Posterior cingulate gyrus (tissue), 11 donors: Measurements from ENCODE around the gene TBC1D5.
"Not testable (repeated sequence)": the region's sequence is repeated elsewhere in the genome, so short reads cannot be mapped to it uniquely, and the experiment has no call there.

Experiments used
- DNase-seq, 10 donors: peaks; one replicate each; pipeline versions ENCODE4 v3.0.0 to v3.0.0-alpha.2; 2020 to 2021; ENCODE audit warnings: mixed read lengths in 3 of 10
- intact Hi-C: fragments of 100-400 bp; cut with DNase I; formaldehyde crosslinking; loops from one replicate; pipeline ENCODE4 v1.15.1; 2023

TBC1D5 gene

DNA sequence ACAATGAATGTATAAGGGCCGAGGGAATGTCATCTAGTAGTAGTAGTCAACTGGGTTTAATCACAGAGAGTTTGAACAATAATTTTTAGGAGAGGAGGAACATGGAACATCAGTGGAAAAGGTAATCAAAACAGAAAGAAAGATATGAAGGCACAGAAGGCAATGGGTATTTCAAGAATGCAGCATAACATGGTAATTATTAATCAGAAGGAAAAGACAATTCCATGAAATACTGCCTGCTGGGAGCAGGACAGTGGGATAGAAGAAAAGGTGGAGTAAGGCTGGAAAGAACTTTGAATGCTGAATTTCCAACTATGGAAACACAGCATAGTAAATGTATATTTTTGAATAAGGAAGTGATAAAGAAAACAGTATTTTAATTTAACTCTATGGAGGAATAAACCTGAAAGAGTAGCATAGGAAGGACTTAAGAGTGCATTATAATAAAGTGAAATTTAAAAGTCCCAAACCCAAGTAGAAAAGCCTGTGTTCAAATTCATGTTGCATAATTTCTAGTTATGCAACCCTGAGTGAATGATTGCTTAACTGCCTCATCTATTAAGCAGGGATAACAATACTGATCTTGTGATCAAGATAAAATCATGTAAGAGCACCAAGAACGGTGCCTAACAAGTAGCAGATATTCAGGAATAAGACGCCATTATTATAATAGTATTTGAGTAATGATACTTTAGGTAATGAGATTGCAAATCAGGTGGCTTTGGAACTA, 357.7 kb downstream of the TBC1D5 start:
- intact Hi-C loops: no loop called here
- DNase-seq: no peak

DNA sequence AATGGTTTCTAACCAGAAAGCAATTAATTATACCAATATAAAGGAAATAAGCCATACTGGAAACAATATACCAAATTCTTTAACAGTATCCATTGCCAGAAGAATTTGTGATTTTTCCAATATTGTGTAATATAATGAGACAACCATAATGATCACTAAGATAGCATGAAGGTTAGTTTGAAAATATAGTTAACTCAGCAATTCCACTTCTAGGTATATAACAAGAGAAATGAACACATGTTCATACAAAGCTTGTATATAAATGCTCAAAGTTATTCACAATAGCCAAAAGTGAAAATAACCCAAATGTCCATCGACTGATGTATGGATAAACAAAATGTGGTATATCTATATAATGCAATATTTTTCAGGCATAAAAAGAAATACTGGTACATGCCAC, 369.1 kb downstream of the TBC1D5 start:
- intact Hi-C loops: no loop called here
- no peak for DNase-seq

DNA sequence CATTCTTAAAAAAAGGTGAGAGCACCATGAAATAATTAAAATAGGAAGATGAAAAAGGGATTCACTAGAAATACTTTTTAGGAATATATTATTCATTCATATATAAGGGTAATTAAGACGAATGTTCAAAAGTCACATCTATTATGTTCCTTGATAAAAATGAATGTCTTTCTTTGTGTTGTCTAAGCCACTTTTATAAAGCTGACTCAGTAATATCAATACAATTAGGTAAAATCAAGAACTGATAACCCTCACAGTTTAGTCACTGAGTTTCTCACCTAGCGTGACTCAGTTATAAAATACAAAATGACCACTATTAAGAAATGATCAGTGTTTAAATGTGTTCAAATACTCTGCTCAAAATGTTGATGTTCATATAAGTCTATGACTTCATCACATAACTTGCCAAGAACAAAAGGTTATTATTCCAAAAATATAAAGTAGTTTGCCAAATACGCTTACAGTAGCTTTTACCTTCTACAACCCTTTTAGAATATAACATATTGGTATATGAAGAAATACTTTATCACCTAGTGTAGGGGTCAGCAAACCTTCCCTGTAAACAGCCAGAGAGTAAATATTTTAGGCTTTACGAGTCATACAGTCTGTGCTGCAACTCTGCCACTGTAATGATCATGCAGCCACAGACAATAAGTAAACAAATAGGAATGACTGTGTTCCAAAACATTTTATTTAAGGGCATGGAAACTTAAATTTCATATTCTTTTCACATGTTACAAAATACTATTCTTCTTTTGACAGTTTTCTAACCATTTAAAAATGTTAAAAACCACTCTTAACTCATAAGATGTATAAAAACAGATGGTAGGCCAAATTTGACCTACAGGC, 369.8 kb downstream of the TBC1D5 start:
- no peak for DNase-seq
- intact Hi-C loops: no loop called here

DNA sequence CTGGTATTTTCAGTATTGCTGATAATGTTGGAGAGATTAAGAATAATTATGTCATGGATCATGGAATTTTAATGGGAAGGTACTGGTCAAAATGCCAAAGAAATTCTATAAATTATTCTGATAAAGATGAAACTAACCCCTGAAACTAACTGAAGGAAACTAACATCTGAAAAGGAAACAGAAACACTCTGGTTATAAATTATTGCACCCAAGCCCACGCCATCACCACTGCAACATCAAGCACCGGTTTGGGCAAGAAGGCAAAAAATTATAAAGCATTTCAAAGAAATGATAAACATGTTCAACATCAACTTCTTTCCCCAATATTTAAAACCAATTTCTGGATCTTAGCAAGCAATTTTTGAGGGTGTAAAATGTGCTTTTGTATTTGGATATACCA, 372.5 kb downstream of the TBC1D5 start:
- DNase-seq: no peak
- intact Hi-C loops: no loop called here

DNA sequence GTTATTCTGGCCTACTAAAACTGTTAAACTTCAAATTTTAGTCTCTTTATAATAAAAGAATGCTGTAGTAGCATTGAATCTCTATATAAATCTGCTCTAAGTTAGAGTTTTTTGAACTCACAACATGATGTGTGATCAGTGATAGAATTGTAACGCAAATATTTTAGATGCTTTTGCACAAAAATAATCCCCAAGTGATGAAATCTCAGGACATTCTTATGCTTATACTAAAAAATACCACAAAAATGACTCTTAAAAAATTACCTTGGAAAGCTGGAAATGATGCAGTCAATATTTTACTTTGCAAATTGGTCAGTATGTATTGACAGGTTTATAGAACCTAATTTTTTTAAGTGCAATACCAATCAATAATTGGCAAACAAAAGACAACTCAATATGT, 375.3 kb downstream of the TBC1D5 start:
- no peak for DNase-seq
- intact Hi-C loops: no loop called here

GRCh38 chr3:17360991-17361390, 381.4 kb downstream of the TBC1D5 start:
- DNase-seq: no peak
- intact Hi-C loops: no loop called here

DNA sequence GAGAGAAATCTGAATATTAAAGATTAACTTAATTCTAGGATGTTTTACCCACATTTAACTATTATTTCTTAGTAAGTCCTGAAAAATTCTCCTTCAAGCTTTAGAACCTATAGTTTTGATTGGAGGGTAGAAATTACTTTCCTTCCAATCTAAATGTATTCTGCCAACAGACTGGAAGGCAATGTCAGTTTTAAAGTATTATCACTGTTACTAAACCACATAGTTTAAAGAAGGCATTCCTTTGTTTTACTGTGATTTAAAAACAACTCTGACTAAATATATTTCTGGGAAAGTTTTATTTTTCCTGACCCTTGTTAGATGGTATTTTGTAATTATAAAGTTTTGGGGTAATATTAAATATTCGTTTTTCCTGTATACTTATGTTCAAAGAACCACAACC, 382.5 kb downstream of the TBC1D5 start:
- intact Hi-C loops: no loop called here
- no peak for DNase-seq

GRCh38 chr3:17357035-17357710, 385.3 kb downstream of the TBC1D5 start:
- no peak for DNase-seq
- intact Hi-C loops: no loop called here

- DNase-seq: no peak
- intact Hi-C loops: no loop called here
These were observed 385.8 kb downstream of the TBC1D5 start for GRCh38 chr3:17356585-17356984.

DNA sequence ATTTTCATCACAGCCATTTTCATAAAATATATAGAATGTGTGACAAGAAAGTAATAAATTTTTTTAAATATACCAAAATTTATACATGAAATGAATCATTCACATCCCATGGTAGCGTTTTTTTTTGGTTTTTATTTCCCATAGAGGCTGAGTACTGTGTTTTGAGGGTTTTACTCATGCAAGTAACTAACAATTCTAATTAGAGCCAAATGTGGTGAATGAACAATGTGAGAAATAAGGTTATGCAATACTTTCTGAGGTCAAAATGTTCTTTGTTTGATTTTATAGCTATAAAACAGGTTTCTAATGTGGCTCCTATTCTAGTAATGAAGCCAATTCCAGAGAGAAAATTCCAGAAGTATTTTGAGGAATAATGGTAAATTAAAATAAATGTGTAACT, 386.8 kb downstream of the TBC1D5 start:
- DNase-seq: no peak
- intact Hi-C loops: no loop called here

- intact Hi-C loops: no loop called here
- no peak for DNase-seq
These were observed 388.1 kb downstream of the TBC1D5 start for GRCh38 chr3:17354341-17354740.

GRCh38 chr3:17352620-17353019, 389.8 kb downstream of the TBC1D5 start:
- intact Hi-C loops: no loop called here
- no peak for DNase-seq

DNA sequence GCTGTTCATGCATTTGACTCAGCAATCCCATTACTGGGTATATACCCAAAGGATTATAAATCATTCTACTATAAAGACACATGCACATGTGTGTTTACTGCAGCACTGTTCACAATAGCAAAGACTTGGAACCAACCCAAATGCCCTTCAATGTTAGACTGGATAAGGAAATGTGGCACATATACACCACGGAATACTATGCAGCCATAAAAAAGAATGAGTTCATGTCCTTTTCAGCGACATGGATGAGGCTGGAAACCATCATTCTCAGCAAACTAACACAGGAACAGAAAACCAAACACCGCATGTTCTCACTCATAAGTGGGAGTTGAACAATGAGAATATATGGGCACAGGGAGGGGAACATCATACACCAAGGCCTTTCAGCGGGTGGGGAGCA, 391.2 kb downstream of the TBC1D5 start:
- DNase-seq, intact Hi-C loops: not testable (repeated sequence)

- no peak for DNase-seq
- intact Hi-C loops: no loop called here
These were observed 393.3 kb downstream of the TBC1D5 start for GRCh38 chr3:17349093-17349492.

DNA sequence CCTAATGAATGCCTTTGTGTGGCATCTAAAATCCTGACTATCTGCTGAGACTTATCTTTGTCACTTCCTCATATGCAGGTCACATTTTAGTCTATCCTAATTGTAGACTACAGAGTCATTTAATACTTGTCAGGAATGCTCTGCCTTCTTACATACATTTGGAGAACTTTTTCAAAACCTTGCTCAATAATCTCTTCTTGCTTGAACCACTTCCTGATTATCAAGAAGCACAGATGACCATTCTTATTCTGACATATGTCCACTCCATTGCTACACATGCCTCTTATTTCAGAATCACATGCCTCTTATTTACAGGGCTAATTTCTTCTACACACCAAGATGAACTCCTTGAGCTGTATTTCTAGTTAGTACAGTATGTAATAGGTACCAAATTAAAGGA, 400.3 kb downstream of the TBC1D5 start:
- DNase-seq: no peak
- intact Hi-C loops: no loop called here

DNA sequence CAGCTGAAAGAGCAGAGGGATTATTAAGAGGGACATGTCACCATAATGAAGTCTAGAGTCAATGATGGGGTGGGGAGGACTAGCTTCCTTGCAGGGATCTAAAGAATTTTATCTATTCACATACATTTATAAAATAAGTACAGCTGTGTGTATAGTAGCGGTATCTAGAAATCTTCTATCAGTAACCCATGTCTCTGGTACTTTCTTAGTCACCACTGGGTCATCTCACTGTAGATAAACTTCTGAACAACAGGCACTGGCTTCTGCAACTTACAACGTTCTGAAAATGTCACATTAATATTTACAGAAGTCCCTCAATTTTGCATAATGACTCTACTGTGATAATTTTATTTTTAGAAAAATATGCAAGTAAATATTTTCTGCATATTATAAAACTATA, 401.7 kb downstream of the TBC1D5 start:
- intact Hi-C loops: no loop called here

GRCh38 chr3:17340261-17340660, 402.2 kb downstream of the TBC1D5 start:
- DNase-seq: peak in 1 of 10 donors; percentile 34
- intact Hi-C loops: no loop called here

More for the DNA sequence above, 401.7 kb downstream of the TBC1D5 start:
- DNase-seq: no peak

GRCh38 chr3:17339132-17339575, 403.3 kb downstream of the TBC1D5 start:
- intact Hi-C loops: no loop called here
- no peak for DNase-seq

DNA sequence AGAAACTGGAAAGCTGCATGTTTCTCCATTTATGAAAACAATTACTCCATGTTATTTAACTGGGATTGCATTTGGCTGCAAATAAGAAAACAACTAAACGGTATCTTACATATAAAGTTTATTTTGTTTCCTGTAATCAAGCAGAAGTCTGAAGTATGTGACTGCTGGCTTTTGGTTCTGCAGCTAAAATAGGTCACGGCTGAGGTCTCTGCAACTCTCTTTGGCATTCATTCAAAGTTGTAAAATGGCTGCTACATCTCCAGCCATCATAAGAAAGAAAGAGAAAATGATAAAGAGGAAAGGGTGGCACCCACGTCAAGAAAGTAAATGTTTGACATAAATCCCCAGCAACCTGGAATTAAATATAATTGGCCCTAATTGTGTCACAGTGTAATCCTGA, 406.1 kb downstream of the TBC1D5 start:
- intact Hi-C loops: no loop called here
- DNase-seq: no peak

- no peak for DNase-seq
- intact Hi-C loops: no loop called here
These were observed 408.5 kb downstream of the TBC1D5 start for GRCh38 chr3:17333893-17334292.

GRCh38 chr3:17333446-17333845, 409.0 kb downstream of the TBC1D5 start:
- intact Hi-C loops: no loop called here

More at GRCh38 chr3:17333446-17333845, 409.0 kb downstream of the TBC1D5 start:
- DNase-seq: no peak
